H9 (cell line): ENCODE measurements around the gene PLXNA4. TPM values are rescaled to one million over a fixed set of nuclear protein-coding genes. Genes with fewer than 3 reads are reported as not detected.

ENCODE experiments used
- DNase-seq: peaks from one replicate; pipeline ENCODE4 v3.0.0-alpha.2; 2017
- H2AFZ ChIP-seq: one replicate; pipeline ENCODE4 v1.6.1; 2013; ENCODE audit warnings: mild to moderate bottlenecking, low read length, control low read depth, moderate library complexity
- H2AK5ac ChIP-seq: 2 replicates; pipeline ENCODE4 v1.6.1; 2013; ENCODE audit warnings: low read length, control low read depth, mixed read lengths; ENCODE audit not compliant: insufficient read length
- H2BK120ac ChIP-seq: one replicate; pipeline ENCODE4 v1.6.1; 2013; ENCODE audit warnings: low read depth, mild to moderate bottlenecking, low read length, control low read depth, inconsistent platforms; ENCODE audit not compliant: poor library complexity, severe bottlenecking
- H2BK12ac ChIP-seq: 2 replicates; pipeline ENCODE4 v1.6.1; 2013; ENCODE audit warnings: low read length, control low read depth, mixed read lengths, low read depth; ENCODE audit not compliant: insufficient read length
- H2BK15ac ChIP-seq: 2 replicates; pipeline ENCODE4 v1.6.1; 2013; ENCODE audit warnings: low read depth, low read length, control low read depth
- H2BK20ac ChIP-seq: one replicate; pipeline ENCODE4 v1.6.1; 2013; ENCODE audit warnings: low read depth, mild to moderate bottlenecking, low read length, control low read depth, inconsistent platforms; ENCODE audit not compliant: poor library complexity, severe bottlenecking
- H2BK5ac ChIP-seq: 2 replicates; pipeline ENCODE4 v1.6.1; 2013; ENCODE audit warnings: low read length, control low read depth, mixed read lengths; ENCODE audit not compliant: insufficient read length
- H3K14ac ChIP-seq: 2 replicates; pipeline ENCODE4 v1.6.1; 2013; ENCODE audit warnings: low read length, control low read depth; ENCODE audit not compliant: insufficient read depth
- H3K18ac ChIP-seq: 2 replicates; pipeline ENCODE4 v1.6.1; 2013; ENCODE audit warnings: low read depth, mild to moderate bottlenecking, mixed read lengths, low read length, control low read depth; ENCODE audit not compliant: insufficient read length
- H3K23ac ChIP-seq: 2 replicates; pipeline ENCODE4 v1.6.1; 2013; ENCODE audit warnings: low read length, control low read depth, mixed read lengths, low read depth; ENCODE audit not compliant: insufficient read length
- H3K23me2 ChIP-seq: 2 replicates; pipeline ENCODE4 v1.6.1; 2013; ENCODE audit warnings: low read depth, mild to moderate bottlenecking, mixed read lengths, low read length, control low read depth; ENCODE audit not compliant: insufficient read length, poor library complexity, severe bottlenecking
- H3K27ac ChIP-seq: 2 replicates; pipeline ENCODE4 v1.5.1; 2013; ENCODE audit warnings: low read length, control low read depth, mixed read lengths, low read depth; ENCODE audit not compliant: insufficient read length
- H3K27me3 ChIP-seq: 2 replicates; pipeline ENCODE4 v1.6.1; 2013; ENCODE audit warnings: low read length, control low read depth, inconsistent platforms; ENCODE audit not compliant: insufficient read depth
- H3K4ac ChIP-seq: 2 replicates; pipeline ENCODE4 v1.6.1; 2013; ENCODE audit warnings: low read depth, mild to moderate bottlenecking, control low read depth, inconsistent platforms, low read length, moderate library complexity
- H3K4me1 ChIP-seq: 2 replicates; pipeline ENCODE4 v1.6.1; 2013; ENCODE audit warnings: low read length, control low read depth, inconsistent platforms; ENCODE audit not compliant: insufficient read depth
- H3K4me2 ChIP-seq: 2 replicates; pipeline ENCODE4 v1.6.1; 2013; ENCODE audit warnings: low read length, control low read depth, mixed read lengths; ENCODE audit not compliant: insufficient read length, insufficient read depth
- H3K56ac ChIP-seq: 2 replicates; pipeline ENCODE4 v1.6.1; 2013; ENCODE audit warnings: low read depth, mild to moderate bottlenecking, mixed read lengths, low read length, control low read depth; ENCODE audit not compliant: insufficient read length
- H3K79me1 ChIP-seq: 2 replicates; pipeline ENCODE4 v1.6.1; 2013; ENCODE audit warnings: low read depth, mild to moderate bottlenecking, moderate library complexity, low read length, control low read depth, inconsistent platforms; ENCODE audit not compliant: insufficient read depth, poor library complexity, severe bottlenecking
- H3K79me2 ChIP-seq: 2 replicates; pipeline ENCODE4 v1.6.1; 2013; ENCODE audit warnings: low read length, control low read depth, inconsistent platforms; ENCODE audit not compliant: insufficient read depth
- H3K9ac ChIP-seq: 2 replicates; pipeline ENCODE4 v1.6.1; 2013; ENCODE audit warnings: low read length, control low read depth, mixed read lengths; ENCODE audit not compliant: insufficient read length; ENCODE audit errors: extremely low read depth
- H3K9me3 ChIP-seq: one replicate; pipeline ENCODE4 v1.6.1; 2013; ENCODE audit warnings: low read depth, low read length, inconsistent platforms; ENCODE audit not compliant: control insufficient read depth
- H3T11ph ChIP-seq: one replicate; pipeline ENCODE4 v1.6.1; 2013; ENCODE audit warnings: mild to moderate bottlenecking, low read length, control low read depth, inconsistent platforms
- H4K20me1 ChIP-seq: one replicate; pipeline ENCODE4 v1.6.1; 2013; ENCODE audit not compliant: control insufficient read depth, insufficient read length, insufficient read depth
- H4K5ac ChIP-seq: 2 replicates; pipeline ENCODE4 v1.6.1; 2013; ENCODE audit warnings: low read depth, mild to moderate bottlenecking, mixed read lengths, low read length, control low read depth; ENCODE audit not compliant: insufficient read length
- H4K8ac ChIP-seq: replicated peaks from 2 replicates; pipeline ENCODE4 v1.6.1; 2013; ENCODE audit warnings: low read length, control low read depth, mixed read lengths, low read depth; ENCODE audit not compliant: insufficient read length
- H4K91ac ChIP-seq: 2 replicates; pipeline ENCODE4 v1.6.1; 2013; ENCODE audit warnings: low read depth, mild to moderate bottlenecking, moderate library complexity, mixed read lengths, low read length, control low read depth; ENCODE audit not compliant: insufficient read length
- H3K27ac Mint-ChIP-seq, 3 experiments: 2 replicates in 2 of 3; 3 replicates in 1 of 3; pipeline ENCODE4 v1.8.0; 2020 to 2021; ENCODE audit warnings: mixed read lengths in 3 of 3, mild to moderate bottlenecking in 1 of 3, moderate library complexity in 1 of 3
- H3K27me3 Mint-ChIP-seq: 2 replicates; pipeline ENCODE4 v1.8.0; 2021; ENCODE audit warnings: low read depth, mild to moderate bottlenecking, moderate library complexity, mixed read lengths
- H3K36me3 Mint-ChIP-seq, 3 experiments: 2 replicates in 2 of 3; 3 replicates in 1 of 3; pipeline ENCODE4 v1.8.0; 2020 to 2021; ENCODE audit warnings: low read depth in 3 of 3, mixed read lengths in 3 of 3; ENCODE audit not compliant: insufficient read depth in 1 of 3
- H3K4me1 Mint-ChIP-seq, 2 experiments: 2 replicates each; pipeline ENCODE4 v1.8.0; 2020; ENCODE audit warnings: mixed read lengths in 2 of 2
- H3K4me3 Mint-ChIP-seq, 2 experiments: 2 replicates in 1 of 2; 3 replicates in 1 of 2; pipeline ENCODE4 v1.8.0; 2020 to 2021; ENCODE audit warnings: mild to moderate bottlenecking in 2 of 2, mixed read lengths in 2 of 2, moderate library complexity in 1 of 2
- H3K9me3 Mint-ChIP-seq, 2 experiments: 2 replicates in 1 of 2; 3 replicates in 1 of 2; pipeline ENCODE4 v1.8.0; 2020; ENCODE audit warnings: mild to moderate bottlenecking in 2 of 2, mixed read lengths in 2 of 2, moderate library complexity in 1 of 2
- CTCF ChIP-seq: fragments of 200-600 bp; sonication (generic); conservative IDR thresholded peaks from 3 replicates; pipeline ENCODE4 v1.8.0; 2021; ENCODE audit warnings: antibody characterized with exemption, mild to moderate bottlenecking
- WGBS: extraction: QIAGEN DNeasy Blood & Tissue Kit; methylation state at CpG from one replicate; pipeline ENCODE4 v1.1.7; 2013; ENCODE audit warnings: missing lambda C conversion rate, low lambda C conversion rate, mixed read lengths; ENCODE audit not compliant: insufficient read length; ENCODE audit errors: extremely low coverage; 5-methylcytosine and 5-hydroxymethylcytosine counted together
- total RNA-seq: library from RNA; stranded (reverse); gene quantifications from 2 replicates; pipeline ENCODE4 v1.2.1, GENCODE V29; 2021

PLXNA4 gene
- total RNA-seq, 1 experiment from 2014 or later, result 0.35 TPM

DNA sequence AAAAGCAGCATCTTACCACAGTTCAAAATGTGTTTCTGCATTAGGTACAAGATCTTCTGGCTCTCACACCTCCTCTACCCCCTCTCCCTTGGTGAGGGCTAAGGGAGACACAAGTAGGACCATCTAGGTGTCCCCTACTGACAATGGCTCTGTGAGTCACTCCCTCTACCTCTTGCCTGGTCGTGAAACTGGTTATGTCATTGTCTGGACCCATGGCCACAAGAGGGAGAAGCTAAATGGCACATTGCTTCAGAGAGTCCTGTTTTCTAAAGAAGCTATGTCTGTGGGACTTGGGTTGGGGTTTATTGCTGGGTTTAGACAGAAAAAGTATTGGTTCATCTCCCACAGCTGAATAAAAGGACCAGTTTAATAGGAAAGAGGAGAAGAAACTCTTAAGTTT lies 4.0 kb upstream of the PLXNA4 start:
- WGBS, result no CpG with 5 or more reads among the region's 1 CpG

More for the DNA sequence above, 4.0 kb upstream of the PLXNA4 start:
- H3K36me3 Mint-ChIP-seq, result no peaks in the 10 kb centered on the region; a peak in 1 of 7 replicates
- Histone ChIP-seq H2BK15ac (no peak overlapping the region), H2BK120ac (no peak overlapping the region), H4K91ac (no peak overlapping the region), H3K4ac (no peak overlapping the region), H3K79me2 (no peaks in the 10 kb centered on the region), H3K27me3 (peaks cover 32% of the 10 kb centered on the region), H2AFZ (no peak overlapping the region), H3K14ac (no peak overlapping the region), H4K20me1 (no peaks in the 10 kb centered on the region), H3K79me1 (no peaks in the 10 kb centered on the region), H3K9me3 (no peaks in the 10 kb centered on the region), H3K23ac (no peak overlapping the region), H4K8ac (no peak overlapping the region), H3K18ac (no peak overlapping the region), H2AK5ac (no peak overlapping the region), H3K4me1 (no peaks in the 10 kb centered on the region), H3K9ac (no peak overlapping the region), H3T11ph (no peak overlapping the region), H4K5ac (no peak overlapping the region), H3K23me2 (peaks cover 10% of the 10 kb centered on the region), H3K27ac (no peak overlapping the region), H2BK20ac (no peak overlapping the region), H2BK5ac (no peak overlapping the region), H3K4me2 (no peak overlapping the region), H2BK12ac (no peak overlapping the region), H3K56ac (no peak overlapping the region)
- no peak overlapping the region for H3K27ac Mint-ChIP-seq
- peaks cover 70% of the 10 kb centered on the region for H3K27me3 Mint-ChIP-seq
- DNase-seq, result no peak
- no peaks in the 10 kb centered on the region; a peak in 2 of 5 replicates for H3K9me3 Mint-ChIP-seq
- H3K4me3 Mint-ChIP-seq, result no peak overlapping the region
- H3K4me1 Mint-ChIP-seq, result peaks cover 16 to 19% of the 10 kb centered on the region in 2 experiments
- TF ChIP-seq CTCF, result no peak
